ENCODE data around the gene ARHGEF2.

ARHGEF2 gene

GRCh38 chr1:155900161-155900560 is 78.2 kb downstream of the ARHGEF2 start:
- Histone ChIP-seq H3K4me3 (ENCODE audit: low read depth, low read length) (no peak overlapping the region), H3K36me3 (replicated peaks) (peaks cover 73% of the 10 kb centered on the region), H3K27ac (no peak overlapping the region), H3K27me3 (replicated peaks) (no peaks in the 10 kb centered on the region)
- no peak for TF ChIP-seq CTCF (IDR thresholded peaks at IDR 0.05; ENCODE audit: low read depth, low read length, missing control alignments)
- DNase-seq = no peak
- in situ Hi-C loops (cut with HindIII; ENCODE audit: low pct_ligation_motif_present, low sequenced_read_pairs) = no loop called here

GRCh38 chr1:155899683-155900082 is 78.7 kb downstream of the ARHGEF2 start:
- Histone ChIP-seq H3K27ac (no peak overlapping the region), H3K36me3 (replicated peaks) (peaks cover 68% of the 10 kb centered on the region), H3K4me3 (ENCODE audit: low read depth, low read length) (no peak overlapping the region), H3K27me3 (replicated peaks) (no peaks in the 10 kb centered on the region)
- no peak for DNase-seq
- TF ChIP-seq CTCF (IDR thresholded peaks at IDR 0.05; ENCODE audit: low read depth, low read length, missing control alignments) = no peak
- in situ Hi-C loops (cut with HindIII; ENCODE audit: low pct_ligation_motif_present, low sequenced_read_pairs) = no loop called here

GRCh38 chr1:155898888-155899287 is 79.5 kb downstream of the ARHGEF2 start:
- DNase-seq = no peak
- Histone ChIP-seq H3K27ac (no peak overlapping the region), H3K27me3 (replicated peaks) (no peaks in the 10 kb centered on the region), H3K36me3 (replicated peaks) (peaks cover 61% of the 10 kb centered on the region), H3K4me3 (ENCODE audit: low read depth, low read length) (no peak overlapping the region)
- no peak for TF ChIP-seq CTCF (IDR thresholded peaks at IDR 0.05; ENCODE audit: low read depth, low read length, missing control alignments)
- in situ Hi-C loops (cut with HindIII; ENCODE audit: low pct_ligation_motif_present, low sequenced_read_pairs) = no loop called here

- Histone ChIP-seq H3K27ac (no peak overlapping the region), H3K27me3 (replicated peaks) (no peaks in the 10 kb centered on the region), H3K36me3 (replicated peaks) (peaks cover 49% of the 10 kb centered on the region), H3K4me3 (ENCODE audit: low read depth, low read length) (no peak overlapping the region)
- no peak for DNase-seq
- TF ChIP-seq CTCF (IDR thresholded peaks at IDR 0.05; ENCODE audit: low read depth, low read length, missing control alignments) = no peak
- in situ Hi-C loops (cut with HindIII; ENCODE audit: low pct_ligation_motif_present, low sequenced_read_pairs) = no loop called here
Measured at GRCh38 chr1:155897746-155898145, 80.6 kb downstream of the ARHGEF2 start.
